Activated T-helper 2 cell treated with anti-CD3 and anti-CD28 coated beads, Interferon-gamma antibody, Interleukin-2, Interleukin-4, amounts not matched to agents 10 μg/mL and 5 μg/mL and 100 μg/mL, durations not matched to agents 14 hours and 24 hours and 36 hours (primary cell): Measurements from ENCODE around the gene NANOS2. TPM values are rescaled to one million over a fixed set of nuclear protein-coding genes. Genes with fewer than 3 reads are reported as not detected.
A peak's percentile ranks its signal among the peaks of the same experiment; 100 is the strongest.
"Not testable (repeated sequence)": the region's sequence is repeated elsewhere in the genome, so short reads cannot be mapped to it uniquely, and the experiment has no call there.

Experiments
- DNase-seq: peaks from one replicate; pipeline ENCODE4 v3.0.0; 2021; ENCODE audit warnings: low spot score
- H3K27ac Mint-ChIP-seq: one replicate; pipeline ENCODE4 v1.8.0; 2021; ENCODE audit warnings: mixed read lengths
- H3K27me3 Mint-ChIP-seq: one replicate; pipeline ENCODE4 v1.8.0; 2021; ENCODE audit warnings: low read depth, mixed read lengths
- H3K36me3 Mint-ChIP-seq: one replicate; pipeline ENCODE4 v1.8.0; 2021; ENCODE audit warnings: low read depth, mixed read lengths
- H3K4me1 Mint-ChIP-seq: one replicate; pipeline ENCODE4 v1.8.0; 2021; ENCODE audit warnings: low read depth, mixed read lengths
- H3K4me3 Mint-ChIP-seq: one replicate; pipeline ENCODE4 v1.8.0; 2021; ENCODE audit warnings: low read depth, mild to moderate bottlenecking, moderate library complexity, mixed read lengths
- H3K9me3 Mint-ChIP-seq: one replicate; pipeline ENCODE4 v1.8.0; 2021; ENCODE audit warnings: mixed read lengths
- intact Hi-C: fragments of 100-400 bp; cut with micrococcal nuclease; formaldehyde crosslinking; loops from one replicate; pipeline ENCODE4 v1.15.1; 2023
- total RNA-seq: library from RNA; stranded (reverse); gene quantifications from 2 replicates; pipeline ENCODE4 v1.2.3, GENCODE V29; 2022

NANOS2 gene
- total RNA-seq, 1 donor from 2014 or later = not detected

DNA sequence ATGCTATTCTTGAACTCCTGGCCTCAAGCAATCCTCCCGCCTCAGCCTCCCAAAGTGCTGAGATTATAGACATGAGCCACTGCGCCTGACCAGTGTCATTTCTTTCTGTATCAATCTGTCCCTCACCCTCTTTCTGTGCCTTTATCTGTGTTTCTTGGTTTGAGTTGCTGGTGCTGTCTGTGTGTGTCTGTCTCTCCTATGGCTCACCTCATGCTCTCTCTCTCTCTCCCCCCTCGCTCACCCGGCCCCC lies 38.5 kb downstream of the NANOS2 start:
- Mint-ChIP-seq H3K27me3 (peaks cover 10% of the 10 kb centered on the region), H3K4me1 (peaks cover 19% of the 10 kb centered on the region), H3K36me3 (no peaks in the 10 kb centered on the region), H3K27ac (peak overlapping the region; percentile 78), H3K4me3 (no peak overlapping the region), H3K9me3 (no peaks in the 10 kb centered on the region)
- DNase-seq = no peak
- intact Hi-C loops = no loop called here

GRCh38 chr19:45874620-45874966 lies 40.0 kb downstream of the NANOS2 start:
- intact Hi-C loops = no loop called here
- no peaks in the 10 kb centered on the region for H3K36me3 Mint-ChIP-seq
- peaks cover 10% of the 10 kb centered on the region for H3K27me3 Mint-ChIP-seq
- H3K4me3 Mint-ChIP-seq = no peak overlapping the region
- H3K9me3 Mint-ChIP-seq = no peaks in the 10 kb centered on the region
- no peak overlapping the region for H3K27ac Mint-ChIP-seq
- H3K4me1 Mint-ChIP-seq = peaks cover 19% of the 10 kb centered on the region
- DNase-seq = no peak

DNA sequence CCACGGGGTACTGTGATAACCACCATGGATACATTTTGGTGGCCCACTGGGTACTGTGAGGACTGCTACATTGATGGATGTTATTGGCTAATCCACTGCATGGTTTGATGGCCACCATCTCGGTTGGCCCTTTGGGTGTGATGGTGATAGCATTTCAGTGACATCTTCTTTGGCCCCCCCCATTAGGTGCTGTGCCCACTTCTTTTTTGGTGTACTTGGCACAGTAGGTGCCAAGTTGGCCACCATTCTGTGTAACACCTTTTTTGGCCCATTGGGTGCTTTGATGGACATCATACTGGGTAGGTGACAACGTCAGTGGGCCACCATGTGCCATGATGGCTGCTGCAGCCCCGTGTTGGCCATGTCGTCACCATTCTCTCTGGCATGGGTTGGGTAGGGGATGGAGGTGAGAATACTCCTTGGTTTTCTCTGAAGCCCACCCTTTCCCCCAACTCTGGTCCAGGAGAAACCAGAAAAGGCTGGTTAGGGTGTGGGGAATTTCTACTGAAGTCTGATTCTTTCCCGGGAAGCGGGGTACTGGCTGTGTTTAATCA lies 41.3 kb downstream of the NANOS2 start:
- intact Hi-C loops = no loop called here
- Mint-ChIP-seq H3K9me3 (no peaks in the 10 kb centered on the region), H3K27ac (no peak overlapping the region), H3K4me1 (peaks cover 14% of the 10 kb centered on the region), H3K27me3 (peaks cover 10% of the 10 kb centered on the region), H3K36me3 (no peaks in the 10 kb centered on the region), H3K4me3 (no peak overlapping the region)
- DNase-seq = no peak

- no peaks in the 10 kb centered on the region for H3K9me3 Mint-ChIP-seq
- peaks cover 9% of the 10 kb centered on the region for H3K4me1 Mint-ChIP-seq
- no peaks in the 10 kb centered on the region for H3K36me3 Mint-ChIP-seq
- no peak for DNase-seq
- no peak overlapping the region for H3K4me3 Mint-ChIP-seq
- no peak overlapping the region for H3K27ac Mint-ChIP-seq
- intact Hi-C loops = no loop called here
- peaks cover 14% of the 10 kb centered on the region for H3K27me3 Mint-ChIP-seq
Observed at GRCh38 chr19:45872095-45872919, 42.3 kb downstream of the NANOS2 start.

DNA sequence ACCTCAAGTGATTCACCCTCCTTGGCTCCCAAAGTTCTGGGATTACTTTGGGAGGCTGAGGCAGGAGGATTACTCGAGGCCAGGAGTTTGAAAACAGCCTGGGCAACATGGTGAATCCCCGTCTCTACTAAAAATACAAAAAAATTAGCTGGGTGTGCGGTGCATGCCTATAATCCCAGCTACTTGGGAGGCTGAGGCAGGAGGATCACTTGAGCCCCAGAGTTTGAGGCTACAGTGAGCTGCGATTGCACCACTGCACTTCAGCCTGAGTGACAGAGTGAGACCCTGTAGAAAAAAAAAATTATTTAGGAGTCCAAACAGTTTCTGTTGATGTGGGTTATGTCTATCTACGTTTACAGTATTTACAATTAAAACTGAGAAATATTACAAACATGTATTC lies 43.8 kb downstream of the NANOS2 start:
- no peak for DNase-seq
- no peaks in the 10 kb centered on the region for H3K36me3 Mint-ChIP-seq
- intact Hi-C loops = no loop called here
- no peak overlapping the region for H3K4me3 Mint-ChIP-seq
- H3K27ac Mint-ChIP-seq = no peak overlapping the region
- H3K4me1 Mint-ChIP-seq = peaks cover under 1% of the 10 kb centered on the region
- peaks cover 13% of the 10 kb centered on the region for H3K27me3 Mint-ChIP-seq
- H3K9me3 Mint-ChIP-seq = no peaks in the 10 kb centered on the region

GRCh38 chr19:45867241-45867640 lies 47.3 kb downstream of the NANOS2 start:
- H3K36me3 Mint-ChIP-seq, H3K27ac Mint-ChIP-seq, H3K9me3 Mint-ChIP-seq, DNase-seq, intact Hi-C loops, H3K4me3 Mint-ChIP-seq: not testable (repeated sequence)
- H3K27me3 Mint-ChIP-seq = peaks cover 29% of the 10 kb centered on the region
- H3K4me1 Mint-ChIP-seq = peaks cover 13% of the 10 kb centered on the region

DNA sequence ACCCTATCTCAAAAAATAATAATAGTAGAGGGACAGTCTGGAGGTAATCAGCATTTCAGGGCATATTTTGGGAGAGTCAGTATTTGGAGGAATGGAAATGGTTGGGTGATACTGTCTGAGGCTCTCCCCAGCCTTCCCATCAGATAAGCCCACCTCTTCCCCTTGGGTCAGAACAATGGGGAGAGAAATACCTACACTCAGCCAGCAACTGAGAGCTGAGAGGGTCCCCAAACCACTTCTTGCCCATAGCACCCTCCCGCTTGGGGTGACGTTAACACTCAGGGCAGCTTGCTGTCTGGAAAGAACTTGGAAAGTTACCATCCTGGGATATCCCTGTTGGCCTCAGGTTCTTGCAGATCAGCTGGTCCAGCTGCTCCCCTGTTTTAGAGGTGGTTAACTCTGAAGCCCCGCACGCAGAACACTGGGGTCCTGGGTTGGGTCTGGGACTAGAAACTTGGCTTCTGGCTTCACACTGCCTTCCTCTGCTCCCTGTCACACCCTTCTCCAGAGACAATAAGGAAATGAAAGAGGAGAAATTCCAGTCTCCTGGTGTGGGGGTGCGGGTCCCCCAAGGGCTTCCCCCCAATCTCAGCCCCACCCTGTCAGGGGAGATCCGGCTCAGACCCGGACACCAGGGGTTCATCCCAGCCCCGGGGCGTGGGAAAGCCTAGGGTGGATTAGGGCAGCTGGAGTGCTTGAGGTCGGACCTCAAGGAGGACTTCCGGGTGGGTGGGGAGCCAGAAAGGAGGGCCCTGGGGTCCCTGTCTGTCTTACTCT lies 48.0 kb downstream of the NANOS2 start:
- DNase-seq = no peak
- Mint-ChIP-seq H3K4me3 (no peak overlapping the region), H3K9me3 (no peaks in the 10 kb centered on the region), H3K27me3 (peaks cover 29% of the 10 kb centered on the region), H3K36me3 (peaks cover 5% of the 10 kb centered on the region), H3K4me1 (peaks cover 18% of the 10 kb centered on the region), H3K27ac (no peak overlapping the region)
- intact Hi-C loops = no loop called here

GRCh38 chr19:45865269-45865948 lies 49.2 kb downstream of the NANOS2 start:
- Mint-ChIP-seq H3K4me3 (no peak overlapping the region), H3K36me3 (peaks cover 5% of the 10 kb centered on the region), H3K4me1 (peaks cover 20% of the 10 kb centered on the region), H3K9me3 (no peaks in the 10 kb centered on the region), H3K27ac (no peak overlapping the region), H3K27me3 (peaks cover 29% of the 10 kb centered on the region)
- no peak for DNase-seq
- intact Hi-C loops = no loop called here

- H3K36me3 Mint-ChIP-seq = peaks cover 9% of the 10 kb centered on the region
- no peak overlapping the region for H3K27ac Mint-ChIP-seq
- intact Hi-C loops = loop anchor here (1.0 to 5.0 kb wide), 2 partner anchors 131 to 132 kb away; partner anchors contain the start of genes CCDC61, FBXO46 and MEIOSIN
- H3K9me3 Mint-ChIP-seq = no peaks in the 10 kb centered on the region
- DNase-seq = no peak
- peak overlapping the region; percentile 64 for H3K4me3 Mint-ChIP-seq
- peaks cover 20% of the 10 kb centered on the region for H3K4me1 Mint-ChIP-seq
- H3K27me3 Mint-ChIP-seq = peaks cover 29% of the 10 kb centered on the region
Observed at GRCh38 chr19:45864629-45865082, 49.9 kb downstream of the NANOS2 start.

DNA sequence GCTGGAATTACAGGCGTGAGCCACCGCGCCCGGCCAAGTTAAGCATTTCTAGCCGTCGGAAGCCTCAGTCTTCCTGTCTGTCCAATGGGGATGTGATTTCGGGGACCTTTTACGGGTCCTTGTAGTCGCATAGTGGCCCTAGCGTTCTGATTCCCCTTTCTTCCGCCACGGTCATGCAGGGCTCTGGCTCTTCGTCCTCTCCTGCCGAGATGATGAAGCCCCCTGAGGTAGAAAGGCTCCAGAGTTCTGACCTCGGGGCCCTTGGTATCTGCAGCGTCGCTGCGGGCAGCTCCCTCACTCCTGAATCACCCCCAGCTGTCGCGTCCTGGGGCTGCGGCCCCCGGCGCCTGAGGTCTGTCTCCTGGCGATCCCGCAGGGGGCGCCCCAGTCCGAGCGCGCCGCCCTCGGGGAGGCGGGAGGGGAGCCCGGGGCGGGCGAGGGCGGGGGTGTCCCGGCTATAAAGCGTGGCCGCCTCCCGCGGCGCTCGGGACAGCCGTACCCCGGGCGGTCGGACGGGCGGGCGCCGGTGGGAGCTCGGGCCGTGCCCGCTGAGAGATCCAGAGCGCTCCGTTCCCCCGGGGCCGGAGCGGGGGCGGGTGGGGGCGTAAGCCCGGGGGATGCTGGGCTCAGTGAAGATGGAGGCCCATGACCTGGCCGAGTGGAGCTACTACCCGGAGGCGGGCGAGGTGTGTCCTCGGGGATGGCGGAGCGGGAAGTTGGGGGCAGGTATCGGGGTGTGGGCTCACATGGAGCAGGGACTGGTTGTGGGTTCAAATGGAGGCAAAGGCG lies 50.5 kb downstream of the NANOS2 start, which contains the start of gene FOXA3:
FOXA3 (plus strand) TSS at position 487 of the 789 bp plus-strand sequence; CDS start at position 618, 131 bp downstream.
- H3K27ac Mint-ChIP-seq = peak within 1 kb of the TSS; percentile 98
- peak within 1 kb of the TSS; percentile 90 for H3K4me3 Mint-ChIP-seq
- peak; percentile 51 for DNase-seq
- intact Hi-C loops = loop anchor here (1.0 to 5.0 kb wide), 6 partner anchors 22 to 172 kb away; partner anchors contain the start of genes CCDC61, FBXO46, IRF2BP1 and MEIOSIN
- peaks cover 20% of the 10 kb centered on the region for H3K4me1 Mint-ChIP-seq
- H3K27me3 Mint-ChIP-seq = peaks cover 29% of the 10 kb centered on the region
- no peaks in the 10 kb centered on the region for H3K9me3 Mint-ChIP-seq
- peaks cover 14% of the 10 kb centered on the region for H3K36me3 Mint-ChIP-seq

DNA sequence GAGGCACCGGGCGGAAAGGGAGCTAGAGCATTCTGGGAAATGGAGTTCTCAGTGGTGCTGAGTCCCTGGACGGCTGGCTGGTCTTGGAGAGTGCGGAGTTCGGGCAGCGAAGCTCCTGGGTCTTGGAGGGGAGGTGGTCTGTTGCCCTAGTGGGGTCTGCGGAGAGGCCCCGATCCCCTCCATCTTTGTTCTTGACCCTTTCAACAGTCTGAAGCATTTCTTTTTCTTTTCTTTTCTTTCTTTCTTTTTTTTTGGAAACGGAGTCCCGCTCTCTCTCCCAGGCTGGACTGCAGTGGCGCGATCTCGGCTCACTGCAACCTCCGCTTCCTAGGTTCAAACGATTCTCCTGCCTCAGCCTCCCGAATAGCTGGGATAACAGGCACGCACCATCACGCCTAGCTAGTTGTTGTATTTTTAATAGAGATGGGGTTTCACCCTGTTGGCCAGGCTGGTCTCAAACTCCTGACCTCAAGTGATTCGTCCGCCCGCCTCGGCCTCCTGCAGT lies 51.2 kb downstream of the NANOS2 start:
- Mint-ChIP-seq H3K4me1 (peaks cover 20% of the 10 kb centered on the region), H3K4me3 (peak overlapping the region; percentile 90), H3K27me3 (peaks cover 29% of the 10 kb centered on the region), H3K9me3 (no peaks in the 10 kb centered on the region), H3K27ac (peak overlapping the region; percentile 98), H3K36me3 (peaks cover 21% of the 10 kb centered on the region)
- intact Hi-C loops = loop anchor here (1.0 to 5.0 kb wide), 5 partner anchors 23 to 171 kb away; partner anchors contain the start of genes FBXO46, IRF2BP1, MEIOSIN and MYPOP
- DNase-seq = no peak
